Tongue (tissue), 2 donors: ENCODE measurements around the gene NREP. TPM values are rescaled to one million over a fixed set of nuclear protein-coding genes. Genes with fewer than 3 reads are reported as not detected.

Experiments used
- DNase-seq: peaks from one replicate; pipeline ENCODE4 v3.0.0-alpha.2; 2015
- total RNA-seq: library from RNA; depleted of rRNA; stranded (reverse); fragments of >200 nt; gene quantifications from one replicate; pipeline ENCODE4 v1.2.3, GENCODE V29; 2014

The NREP gene
- total RNA-seq, 1 donor from 2014 or later = 372 TPM

GRCh38 chr5:111765613-111766571 lies 8.9 kb upstream of the NREP start:
- peak; percentile 48 for DNase-seq

GRCh38 chr5:111764019-111764418 lies 7.0 kb upstream of the NREP start:
- DNase-seq = no peak

GRCh38 chr5:111762895-111763294 lies 5.9 kb upstream of the NREP start:
- peak; percentile 82 for DNase-seq

GRCh38 chr5:111758284-111758628 lies 1.3 kb upstream of the NREP start:
- no peak for DNase-seq

- peak; percentile 98 for DNase-seq
These were observed 625 bp upstream of the NREP start for GRCh38 chr5:111757355-111758283.

- peak; percentile 87 for DNase-seq
These were observed 1.0 kb downstream of the NREP start for GRCh38 chr5:111755942-111756381.

- DNase-seq = no peak
These were observed 1.6 kb downstream of the NREP start for GRCh38 chr5:111755345-111755941.

GRCh38 chr5:111753884-111754589 lies 3.0 kb downstream of the NREP start:
- DNase-seq = no peak

GRCh38 chr5:111752426-111752965 lies 4.5 kb downstream of the NREP start:
- DNase-seq = no peak

- no peak for DNase-seq
These were observed 7.5 kb downstream of the NREP start for GRCh38 chr5:111749303-111750026.

- DNase-seq = no peak
These were observed 8.7 kb downstream of the NREP start for GRCh38 chr5:111748304-111748763.

- DNase-seq = no peak
These were observed 9.7 kb downstream of the NREP start for GRCh38 chr5:111747337-111747736.

GRCh38 chr5:111746791-111747190 lies 10.2 kb downstream of the NREP start:
- no peak for DNase-seq

GRCh38 chr5:111745075-111745739 lies 11.8 kb downstream of the NREP start:
- DNase-seq = no peak

- no peak for DNase-seq
These were observed 12.5 kb downstream of the NREP start for GRCh38 chr5:111744455-111744854.

GRCh38 chr5:111743988-111744387 lies 13.0 kb downstream of the NREP start:
- peak; percentile 55 for DNase-seq

- no peak for DNase-seq
These were observed 13.5 kb downstream of the NREP start for GRCh38 chr5:111743512-111743911.

- peak; percentile 71 for DNase-seq
These were observed 14.6 kb downstream of the NREP start for GRCh38 chr5:111742177-111742994.

GRCh38 chr5:111741278-111741677 lies 15.7 kb downstream of the NREP start:
- DNase-seq = no peak
